DMS53 treated with DMSO at 0.1 percent for 48 hours (cell line): ENCODE results near the gene AIRE.
"Not testable (repeated sequence)": the region's sequence is repeated elsewhere in the genome, so short reads cannot be mapped to it uniquely, and the experiment has no call there.

Experiments used
- DNase-seq: peaks from one replicate; lab custom pipeline; 2025; ENCODE audit not compliant: unreplicated experiment; lab: John Stamatoyannopoulos, UW

Gene AIRE

GRCh38 chr21:44291078-44291935, 5.6 kb downstream of the AIRE start:
- no peak for DNase-seq

GRCh38 chr21:44291936-44292811, 6.5 kb downstream of the AIRE start:
- DNase-seq, result no peak

DNA sequence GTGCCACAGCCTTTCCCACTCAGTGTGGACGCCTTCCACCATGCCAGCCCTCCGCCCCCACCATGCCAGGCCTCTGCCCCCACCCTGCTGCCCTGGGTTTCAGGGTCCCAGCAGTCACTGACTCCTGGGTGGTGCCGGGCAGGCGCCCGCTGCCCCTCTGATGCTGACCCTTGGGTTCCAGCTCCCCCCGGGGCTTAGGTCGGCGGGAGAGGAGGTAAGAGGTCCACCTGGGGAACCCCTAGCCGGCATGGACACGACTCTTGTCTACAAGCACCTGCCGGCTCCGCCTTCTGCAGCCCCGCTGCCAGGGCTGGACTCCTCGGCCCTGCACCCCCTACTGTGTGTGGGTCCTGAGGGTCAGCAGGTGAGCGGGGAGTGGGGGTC, 7.1 kb downstream of the AIRE start:
- DNase-seq, result no peak

DNA sequence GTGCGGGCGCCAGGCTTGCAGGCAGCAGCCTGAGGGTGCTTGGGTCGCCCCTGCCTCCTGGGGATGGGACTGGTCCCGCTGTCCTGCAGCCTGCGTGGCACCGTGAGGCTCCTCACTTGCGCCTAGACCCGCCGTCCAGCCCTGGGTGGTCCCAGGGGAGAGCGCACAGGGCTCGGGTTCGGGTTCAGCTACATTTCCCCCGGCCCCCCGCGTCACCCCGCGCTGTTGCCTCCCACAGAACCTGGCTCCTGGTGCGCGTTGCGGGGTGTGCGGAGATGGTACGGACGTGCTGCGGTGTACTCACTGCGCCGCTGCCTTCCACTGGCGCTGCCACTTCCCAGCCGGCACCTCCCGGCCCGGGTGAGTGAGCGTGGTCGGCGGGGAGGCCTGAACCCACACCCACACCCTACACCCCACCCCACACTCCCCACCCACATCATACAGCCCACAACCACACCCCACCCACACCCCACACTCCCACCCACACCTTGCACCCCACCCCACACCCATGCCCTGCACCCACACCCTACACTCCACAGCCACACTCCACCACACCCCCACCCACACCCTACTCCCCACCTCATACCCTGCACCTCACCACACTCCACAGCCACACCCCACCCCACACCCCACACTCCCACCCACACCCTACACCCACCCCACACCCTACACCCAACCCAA, 8.0 kb downstream of the AIRE start:
- DNase-seq, result no peak

DNA sequence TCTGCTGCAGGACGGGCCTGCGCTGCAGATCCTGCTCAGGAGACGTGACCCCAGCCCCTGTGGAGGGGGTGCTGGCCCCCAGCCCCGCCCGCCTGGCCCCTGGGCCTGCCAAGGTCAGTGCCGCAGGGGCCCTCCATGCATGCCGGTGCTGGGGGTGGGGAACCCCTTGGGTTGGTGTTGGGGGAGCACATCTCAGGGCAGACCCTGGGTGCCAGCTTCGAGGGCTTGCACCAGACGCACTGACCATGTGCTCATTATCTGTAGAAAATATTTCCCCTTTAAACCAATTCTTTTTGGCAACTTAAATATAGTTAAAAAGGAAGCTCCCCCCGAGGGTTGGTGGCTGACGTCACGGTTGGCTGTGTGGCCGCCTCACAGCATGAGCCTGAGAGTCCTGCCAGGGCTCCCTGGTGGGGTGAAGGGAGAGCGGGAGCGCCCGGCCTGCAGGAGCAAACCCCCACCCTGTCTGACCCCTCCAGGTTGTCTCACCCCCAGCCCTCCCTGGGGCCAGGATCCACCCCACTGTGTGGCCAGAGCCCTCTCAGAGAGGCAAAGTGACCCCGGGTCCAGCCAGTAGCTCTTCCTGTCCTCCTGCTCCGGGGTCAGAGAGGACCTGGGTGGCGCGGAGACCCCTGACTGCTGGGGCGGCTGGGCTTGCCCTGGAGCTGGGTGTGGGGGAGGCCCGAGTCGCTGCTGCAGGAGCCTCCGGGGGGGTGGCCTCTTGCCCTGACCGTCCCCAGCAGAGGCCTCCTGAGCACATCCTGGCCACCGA, 8.9 kb downstream of the AIRE start:
- DNase-seq, result no peak

DNA sequence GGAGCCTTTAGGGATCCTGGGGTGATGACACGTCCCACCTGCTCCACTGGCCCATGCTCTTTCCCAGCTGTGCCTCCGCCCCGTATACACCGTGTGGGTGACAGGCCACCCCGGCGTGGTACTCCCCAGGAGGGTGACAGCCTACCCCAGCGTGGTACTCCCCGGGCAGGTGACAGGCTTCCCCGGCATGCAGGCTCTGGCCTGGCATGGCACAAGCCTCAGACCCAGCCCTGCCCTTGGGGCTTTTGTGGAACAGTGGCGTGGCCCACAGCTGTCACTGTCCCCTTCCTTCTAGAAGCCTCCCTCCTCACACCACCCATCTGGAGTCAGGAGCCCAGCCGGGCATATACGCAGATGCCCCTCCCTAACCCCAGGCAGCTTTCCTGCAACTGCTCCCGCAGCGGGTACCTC, 9.5 kb downstream of the AIRE start:
- DNase-seq, result no peak

DNA sequence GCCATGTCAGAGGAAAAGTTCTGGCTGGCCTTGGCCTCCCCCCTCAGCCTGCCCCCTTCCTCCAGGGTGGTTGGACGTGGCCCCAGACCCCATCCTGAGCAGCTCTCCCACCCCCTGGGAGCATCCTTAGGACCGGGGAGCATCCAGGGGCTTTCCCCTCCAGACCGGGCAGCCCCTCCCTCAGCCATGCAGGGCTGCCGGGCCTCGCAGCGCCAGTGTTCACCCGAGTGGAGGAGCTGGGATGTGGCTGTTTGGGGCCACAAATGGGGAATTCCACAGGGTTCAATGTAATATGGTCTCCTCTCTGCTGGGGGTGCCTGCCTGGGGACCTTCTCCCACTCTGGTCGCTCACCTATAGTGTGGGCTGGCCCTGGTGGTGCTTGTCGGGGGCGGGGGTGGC, 10.0 kb downstream of the AIRE start:
- no peak for DNase-seq

- DNase-seq, result no peak
Observed at GRCh38 chr21:44296103-44296519, 10.4 kb downstream of the AIRE start.

DNA sequence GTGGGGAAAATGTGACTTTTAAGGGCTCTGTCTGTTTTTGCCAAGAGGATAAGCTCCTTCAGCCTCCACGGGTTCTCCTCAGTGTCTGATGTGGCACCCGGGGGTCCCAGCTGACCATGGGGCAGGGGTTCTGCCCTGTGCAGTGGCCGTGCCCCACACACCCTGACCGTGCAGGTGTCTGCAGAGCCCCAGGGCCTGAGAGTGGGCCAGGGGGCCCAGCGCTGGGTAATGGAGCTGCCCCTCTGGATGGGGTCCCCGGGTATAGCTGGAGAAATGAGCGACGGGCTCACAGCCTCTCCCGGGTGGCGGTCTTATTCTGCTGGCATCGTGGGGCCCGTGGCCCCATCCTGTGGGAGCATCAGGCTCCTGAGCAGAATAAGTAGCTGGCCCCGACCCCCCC, 11.2 kb downstream of the AIRE start:
- no peak for DNase-seq

GRCh38 chr21:44297525-44298290, 12.0 kb downstream of the AIRE start:
- DNase-seq, result peak; percentile 66

- DNase-seq, result no peak
Observed at GRCh38 chr21:44298301-44298700, 12.6 kb downstream of the AIRE start.

- no peak for DNase-seq
Observed at GRCh38 chr21:44299085-44299457, 13.4 kb downstream of the AIRE start.

- DNase-seq, result no peak
Observed at GRCh38 chr21:44299458-44300261, 14.0 kb downstream of the AIRE start, which contains the start of gene PFKL. Gene PFKL, plus strand, starts transcription at chr21:44300053. Its CDS starts 53 bp downstream, at chr21:44300106.

DNA sequence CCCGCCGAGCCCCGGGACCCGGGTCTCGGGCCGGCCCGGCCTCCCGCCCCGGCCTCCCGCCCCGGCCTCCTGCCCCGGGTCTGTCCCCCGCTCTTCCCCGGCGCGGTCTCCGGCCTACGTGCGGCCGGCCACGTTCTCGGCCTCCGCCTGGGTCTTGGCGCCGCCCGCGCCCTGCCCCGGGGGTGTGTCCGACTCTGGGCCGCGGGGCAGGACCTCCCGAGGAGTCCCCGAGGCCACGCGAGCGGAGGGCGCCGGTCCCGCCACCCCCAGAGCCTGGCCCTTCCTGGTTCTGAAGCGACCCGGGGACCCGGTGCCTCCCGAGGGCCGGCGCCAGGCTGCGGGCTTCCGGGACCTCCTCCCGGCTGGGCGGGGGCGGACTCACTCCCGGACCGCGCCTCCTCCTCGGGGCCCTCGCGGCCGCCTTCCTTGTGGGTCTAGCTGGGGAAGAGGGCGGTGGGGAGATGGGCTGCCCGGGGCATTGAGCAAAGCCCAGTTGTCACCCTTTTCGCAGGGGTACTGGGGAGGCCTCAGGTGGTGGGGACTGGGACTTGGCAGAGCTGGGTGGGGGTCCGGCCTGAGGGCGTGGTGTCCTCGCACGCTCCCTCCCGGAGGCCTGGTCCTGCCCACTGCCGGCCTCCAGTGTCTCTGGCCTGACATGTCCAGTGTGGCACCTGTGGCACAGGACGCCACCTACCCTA, 14.7 kb downstream of the AIRE start:
- peak; percentile 22 for DNase-seq

DNA sequence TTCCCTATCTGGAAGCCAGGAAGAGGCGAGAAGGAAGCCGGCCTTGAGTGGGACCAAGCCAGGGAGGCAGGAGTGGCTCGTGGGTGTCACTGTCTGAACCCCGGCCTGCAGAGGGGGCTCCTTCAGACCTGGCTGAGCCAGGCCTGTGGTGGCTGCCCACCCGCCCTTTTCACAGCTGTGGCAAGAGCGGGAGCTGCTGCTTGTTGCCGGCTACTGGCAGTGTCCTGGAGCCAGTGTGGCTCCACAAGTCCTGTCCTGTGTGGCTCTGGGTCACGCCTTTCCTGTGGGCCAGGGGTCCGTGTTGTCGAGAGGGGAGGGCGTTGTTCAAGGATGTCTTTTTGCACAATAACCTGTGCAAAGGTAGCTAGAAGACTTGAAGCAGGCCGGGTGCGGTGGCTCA, 15.5 kb downstream of the AIRE start:
- no peak for DNase-seq

DNA sequence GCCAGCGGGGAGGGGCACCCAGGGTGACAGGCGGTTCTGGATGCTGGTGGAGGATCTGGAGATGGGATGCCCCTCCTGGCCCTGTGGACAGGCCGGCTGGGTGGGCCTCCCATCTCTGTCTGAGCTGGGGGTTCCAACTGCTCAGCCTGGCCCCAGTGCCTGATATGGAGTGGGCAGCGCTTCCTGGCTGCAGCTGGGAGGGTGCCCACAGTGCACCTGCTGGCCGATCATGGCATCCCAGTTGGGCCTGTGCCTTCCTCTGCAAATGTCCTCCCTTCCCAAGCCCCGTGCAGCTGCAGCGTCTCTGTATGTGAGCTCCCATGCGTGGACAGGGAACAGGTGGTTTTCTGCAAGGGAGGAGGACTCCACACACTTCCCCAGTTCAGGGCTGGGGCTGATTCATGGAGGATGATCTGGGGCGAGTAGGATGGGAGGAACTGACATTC, 16.3 kb downstream of the AIRE start:
- no peak for DNase-seq

- not testable (repeated sequence) for DNase-seq
Observed at GRCh38 chr21:44302573-44303401, 17.1 kb downstream of the AIRE start.
